GM12892 (cell line): ENCODE results near the gene STRIP2.

Source experiments
- POLR2A ChIP-seq: IDR thresholded peaks from 2 replicates; pipeline ENCODE4 v1.6.1; 2011; ENCODE audit warnings: low read depth, low read length, control low read depth
- POLR2AphosphoS5 ChIP-seq: IDR thresholded peaks from 2 replicates; pipeline ENCODE4 v1.6.1; 2011; ENCODE audit warnings: low read depth, low read length, control low read depth

- TF ChIP-seq POLR2AphosphoS5 (no peak), POLR2A (no peak)
Measured at GRCh38 chr7:129443612-129444011, 9.4 kb downstream of the STRIP2 start.
